Measurements from ENCODE around the gene CREG1. TPM values are rescaled to one million over a fixed set of nuclear protein-coding genes. Genes with fewer than 3 reads are reported as not detected.

CREG1 gene
- total and polyA plus RNA-seq, 2 experiments from 2014 or later: 21.2 to 42.7 TPM

DNA sequence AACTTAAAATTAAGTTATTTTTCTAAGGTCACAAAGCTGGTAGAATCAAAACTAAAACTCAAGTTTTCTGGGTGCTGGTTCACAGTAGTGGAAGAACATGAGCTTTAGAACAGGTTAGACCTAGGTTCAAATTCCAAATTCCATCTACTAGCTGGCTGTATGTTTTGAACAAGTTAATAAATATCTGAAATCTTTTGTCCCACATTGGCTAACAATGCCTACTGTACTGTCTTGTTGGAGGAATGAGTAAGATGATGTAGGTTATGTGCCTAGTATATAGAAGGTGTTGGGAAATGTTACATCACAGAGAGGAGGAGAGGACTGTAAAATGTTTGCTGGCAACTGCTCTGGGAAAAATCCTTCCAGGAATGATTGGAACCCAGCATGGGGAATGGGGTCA is 21.2 kb downstream of the CREG1 start:
- ATAC-seq (no peak), DNase-seq (ENCODE audit: low spot score) (no peak)
- no peaks in the 10 kb centered on the region for H3F3A ChIP-seq (replicated peaks; ENCODE audit: low read depth)
- H3K4me1 ChIP-seq (ENCODE audit: insufficient read depth): no peaks in the 10 kb centered on the region
- Mint-ChIP-seq H3K36me3 (ENCODE audit: low read depth) (no peaks in the 10 kb centered on the region), H3K4me1 (peaks cover under 1% of the 10 kb centered on the region; the same call in 2 of the 3 replicates), H3K9me3 (no peaks in the 10 kb centered on the region), H3K27ac (no peak overlapping the region), H3K27me3 (ENCODE audit: insufficient read depth, low read depth, poor library complexity) (peaks cover 7% of the 10 kb centered on the region), H3K4me3 (no peak overlapping the region)
- TF ChIP-seq STAT1 (IDR thresholded peaks at IDR 0.05; ENCODE audit: unreplicated experiment) (no peak), EZH2phosphoT487 (IDR thresholded peaks at IDR 0.05; ENCODE audit: unreplicated experiment) (no peak), REST (IDR thresholded peaks at IDR 0.05; ENCODE audit: unreplicated experiment) (no peak), EZH2 (IDR thresholded peaks at IDR 0.05; ENCODE audit: low read depth, unreplicated experiment) (no peak), ZNF331 (CRISPR knock-in tag; IDR thresholded peaks at IDR 0.05; ENCODE audit: low read depth) (no peak), NANOG (IDR thresholded peaks at IDR 0.05; ENCODE audit: borderline replicate concordance) (no peak), JUNB (IDR thresholded peaks at IDR 0.05; ENCODE audit: unreplicated experiment) (no peak), POLR2AphosphoS5 (IDR thresholded peaks at IDR 0.05; ENCODE audit: low read depth) (no peak), ZNF114 (CRISPR knock-in tag; IDR thresholded peaks at IDR 0.05) (no peak), ETS1 (IDR thresholded peaks at IDR 0.05) (no peak), CREB1 (CRISPR knock-in tag; IDR thresholded peaks at IDR 0.05; ENCODE audit: low read depth) (no peak)
- TF ChIP-seq, protein P1, sequence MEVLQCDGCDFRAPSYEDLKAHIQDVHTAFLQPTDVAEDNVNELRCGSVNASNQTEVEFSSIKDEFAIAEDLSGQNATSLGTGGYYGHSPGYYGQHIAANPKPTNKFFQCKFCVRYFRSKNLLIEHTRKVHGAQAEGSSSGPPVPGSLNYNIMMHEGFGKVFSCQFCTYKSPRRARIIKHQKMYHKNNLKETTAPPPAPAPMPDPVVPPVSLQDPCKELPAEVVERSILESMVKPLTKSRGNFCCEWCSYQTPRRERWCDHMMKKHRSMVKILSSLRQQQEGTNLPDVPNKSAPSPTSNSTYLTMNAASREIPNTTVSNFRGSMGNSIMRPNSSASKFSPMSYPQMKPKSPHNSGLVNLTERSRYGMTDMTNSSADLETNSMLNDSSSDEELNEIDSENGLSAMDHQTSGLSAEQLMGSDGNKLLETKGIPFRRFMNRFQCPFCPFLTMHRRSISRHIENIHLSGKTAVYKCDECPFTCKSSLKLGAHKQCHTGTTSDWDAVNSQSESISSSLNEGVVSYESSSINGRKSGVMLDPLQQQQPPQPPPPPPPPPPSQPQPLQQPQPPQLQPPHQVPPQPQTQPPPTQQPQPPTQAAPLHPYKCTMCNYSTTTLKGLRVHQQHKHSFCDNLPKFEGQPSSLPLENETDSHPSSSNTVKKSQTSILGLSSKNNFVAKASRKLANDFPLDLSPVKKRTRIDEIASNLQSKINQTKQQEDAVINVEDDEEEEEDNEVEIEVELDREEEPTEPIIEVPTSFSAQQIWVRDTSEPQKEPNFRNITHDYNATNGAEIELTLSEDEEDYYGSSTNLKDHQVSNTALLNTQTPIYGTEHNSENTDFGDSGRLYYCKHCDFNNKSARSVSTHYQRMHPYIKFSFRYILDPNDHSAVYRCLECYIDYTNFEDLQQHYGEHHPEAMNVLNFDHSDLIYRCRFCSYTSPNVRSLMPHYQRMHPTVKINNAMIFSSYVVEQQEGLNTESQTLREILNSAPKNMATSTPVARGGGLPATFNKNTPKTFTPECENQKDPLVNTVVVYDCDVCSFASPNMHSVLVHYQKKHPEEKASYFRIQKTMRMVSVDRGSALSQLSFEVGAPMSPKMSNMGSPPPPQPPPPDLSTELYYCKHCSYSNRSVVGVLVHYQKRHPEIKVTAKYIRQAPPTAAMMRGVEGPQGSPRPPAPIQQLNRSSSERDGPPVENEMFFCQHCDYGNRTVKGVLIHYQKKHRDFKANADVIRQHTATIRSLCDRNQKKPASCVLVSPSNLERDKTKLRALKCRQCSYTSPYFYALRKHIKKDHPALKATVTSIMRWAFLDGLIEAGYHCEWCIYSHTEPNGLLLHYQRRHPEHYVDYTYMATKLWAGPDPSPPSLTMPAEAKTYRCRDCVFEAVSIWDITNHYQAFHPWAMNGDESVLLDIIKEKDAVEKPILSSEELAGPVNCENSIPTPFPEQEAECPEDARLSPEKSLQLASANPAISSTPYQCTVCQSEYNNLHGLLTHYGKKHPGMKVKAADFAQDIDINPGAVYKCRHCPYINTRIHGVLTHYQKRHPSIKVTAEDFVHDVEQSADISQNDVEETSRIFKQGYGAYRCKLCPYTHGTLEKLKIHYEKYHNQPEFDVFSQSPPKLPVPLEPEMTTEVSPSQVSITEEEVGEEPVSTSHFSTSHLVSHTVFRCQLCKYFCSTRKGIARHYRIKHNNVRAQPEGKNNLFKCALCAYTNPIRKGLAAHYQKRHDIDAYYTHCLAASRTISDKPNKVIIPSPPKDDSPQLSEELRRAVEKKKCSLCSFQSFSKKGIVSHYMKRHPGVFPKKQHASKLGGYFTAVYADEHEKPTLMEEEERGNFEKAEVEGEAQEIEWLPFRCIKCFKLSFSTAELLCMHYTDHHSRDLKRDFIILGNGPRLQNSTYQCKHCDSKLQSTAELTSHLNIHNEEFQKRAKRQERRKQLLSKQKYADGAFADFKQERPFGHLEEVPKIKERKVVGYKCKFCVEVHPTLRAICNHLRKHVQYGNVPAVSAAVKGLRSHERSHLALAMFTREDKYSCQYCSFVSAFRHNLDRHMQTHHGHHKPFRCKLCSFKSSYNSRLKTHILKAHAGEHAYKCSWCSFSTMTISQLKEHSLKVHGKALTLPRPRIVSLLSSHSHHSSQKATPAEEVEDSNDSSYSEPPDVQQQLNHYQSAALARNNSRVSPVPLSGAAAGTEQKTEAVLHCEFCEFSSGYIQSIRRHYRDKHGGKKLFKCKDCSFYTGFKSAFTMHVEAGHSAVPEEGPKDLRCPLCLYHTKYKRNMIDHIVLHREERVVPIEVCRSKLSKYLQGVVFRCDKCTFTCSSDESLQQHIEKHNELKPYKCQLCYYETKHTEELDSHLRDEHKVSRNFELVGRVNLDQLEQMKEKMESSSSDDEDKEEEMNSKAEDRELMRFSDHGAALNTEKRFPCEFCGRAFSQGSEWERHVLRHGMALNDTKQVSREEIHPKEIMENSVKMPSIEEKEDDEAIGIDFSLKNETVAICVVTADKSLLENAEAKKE (CRISPR knock-in tag; IDR thresholded peaks at IDR 0.05): no peak
- H3K27ac ChIP-seq (ENCODE audit: low read depth): no peak overlapping the region
- H3K4me3 ChIP-seq: no peak overlapping the region
- H2AFZ ChIP-seq: no peak overlapping the region
- no peaks in the 10 kb centered on the region for H3K27me3 ChIP-seq (ENCODE audit: insufficient read depth)
- no peaks in the 10 kb centered on the region for H3K9me2 ChIP-seq (ENCODE audit: insufficient read depth)
- no peak overlapping the region for H3K4me2 ChIP-seq
- H3K36me3 ChIP-seq (ENCODE audit: insufficient read depth): no peaks in the 10 kb centered on the region
- H3K79me2 ChIP-seq (replicated peaks; ENCODE audit: insufficient read depth): no peaks in the 10 kb centered on the region
- no peaks in the 10 kb centered on the region for H4K20me1 ChIP-seq (replicated peaks; ENCODE audit: insufficient read depth)

Measured in GM23338 (cell line).